Temporal lobe (tissue), 1 donor: ENCODE results near the gene IDH3G. TPM values are rescaled to one million over a fixed set of nuclear protein-coding genes. Genes with fewer than 3 reads are reported as not detected.

ENCODE experiments used
- total RNA-seq: library from RNA; depleted of rRNA; stranded (reverse); fragments of >200 nt; gene quantifications from one replicate; pipeline ENCODE4 v1.2.3, GENCODE V29; 2014

The IDH3G gene
- total RNA-seq, 1 donor from 2014 or later = 52.1 TPM

Other genes with a start within 250 kb of the IDH3G start
- gene CCNQ, start 195.2 kb downstream of the IDH3G start, total RNA-seq = 13.8 TPM
- gene DUSP9, start 147.2 kb downstream of the IDH3G start, total RNA-seq = 1.7 TPM
- gene PNCK, start 120.6 kb downstream of the IDH3G start, total RNA-seq = 27.3 TPM
- gene SLC6A8, start 106.4 kb downstream of the IDH3G start, total RNA-seq = 13.8 TPM
- 44.3 TPM for gene BCAP31, start 70.0 kb downstream of the IDH3G start, total RNA-seq
- gene ABCD1, start 69.5 kb downstream of the IDH3G start, total RNA-seq = 3.4 TPM
- 2.2 TPM for gene PLXNB3, start 30.1 kb downstream of the IDH3G start, total RNA-seq
- 0.25 TPM for gene SRPK3, start 13.3 kb downstream of the IDH3G start, total RNA-seq
- gene SSR4, start 293 bp upstream of the IDH3G start, total RNA-seq = 50.2 TPM
- gene PDZD4, start 36.2 kb upstream of the IDH3G start, total RNA-seq = 141 TPM
- 132 TPM for gene L1CAM, start 91.8 kb upstream of the IDH3G start, total RNA-seq
- not detected for gene AVPR2, start 110.3 kb upstream of the IDH3G start, total RNA-seq
- 3.2 TPM for gene ARHGAP4, start 131.9 kb upstream of the IDH3G start, total RNA-seq
- 18.7 TPM for gene NAA10, start 140.7 kb upstream of the IDH3G start, total RNA-seq
- 1.5 TPM for gene RENBP, start 150.3 kb upstream of the IDH3G start, total RNA-seq
- gene HCFC1, start 177.4 kb upstream of the IDH3G start, total RNA-seq = 20.4 TPM
- 1.7 TPM for gene TMEM187, start 178.4 kb upstream of the IDH3G start, total RNA-seq
- gene IRAK1, start 225.5 kb upstream of the IDH3G start, total RNA-seq = 10.6 TPM